Stimulated activated naive CD4-positive, alpha-beta T cell (primary cell): ENCODE measurements around the gene HPS5.

ENCODE experiments used
- DNase-seq, 6 experiments: peaks; one replicate each; lab custom pipeline; 2025; lab: John Stamatoyannopoulos, UW

The HPS5 gene

DNA sequence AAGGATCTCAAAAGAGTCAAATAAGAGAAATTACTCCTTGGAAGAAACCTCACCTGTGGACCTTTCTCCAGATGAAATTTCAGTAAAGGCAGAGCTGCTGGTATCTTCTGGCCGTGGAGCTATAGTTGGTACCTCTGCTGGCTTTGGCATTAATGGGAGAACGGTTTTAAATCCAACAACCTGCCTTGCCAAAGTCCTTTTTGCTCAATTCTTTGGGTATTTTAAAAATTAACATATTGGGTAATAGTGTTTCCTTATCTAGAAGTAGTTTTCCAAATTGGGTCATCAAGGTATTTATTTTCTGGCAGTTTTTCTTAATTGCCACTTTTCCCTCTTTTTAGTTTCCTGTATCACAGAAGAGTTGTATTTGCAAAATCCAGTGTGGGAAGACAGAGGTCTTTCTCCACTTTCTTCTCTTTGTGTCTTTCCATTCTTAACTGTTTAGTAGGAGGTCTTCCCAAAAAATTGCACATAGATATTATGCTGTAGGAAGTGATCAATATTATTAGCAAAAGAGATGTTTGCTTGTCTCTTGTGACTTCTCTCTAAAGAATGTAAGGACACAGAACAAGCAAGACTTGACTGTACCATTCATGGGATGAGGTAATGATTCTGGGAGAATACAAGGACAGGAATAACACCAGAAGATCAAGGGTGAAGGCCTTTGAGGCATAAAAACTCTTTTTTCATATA is 85.1 kb downstream of the HPS5 start, which contains the start of gene SAA4:
Gene SAA4, minus strand, starts transcription at position 139 of the 693 bp plus-strand sequence. CDS start 876 bp downstream, outside the sequence.
- DNase-seq = no peak

DNA sequence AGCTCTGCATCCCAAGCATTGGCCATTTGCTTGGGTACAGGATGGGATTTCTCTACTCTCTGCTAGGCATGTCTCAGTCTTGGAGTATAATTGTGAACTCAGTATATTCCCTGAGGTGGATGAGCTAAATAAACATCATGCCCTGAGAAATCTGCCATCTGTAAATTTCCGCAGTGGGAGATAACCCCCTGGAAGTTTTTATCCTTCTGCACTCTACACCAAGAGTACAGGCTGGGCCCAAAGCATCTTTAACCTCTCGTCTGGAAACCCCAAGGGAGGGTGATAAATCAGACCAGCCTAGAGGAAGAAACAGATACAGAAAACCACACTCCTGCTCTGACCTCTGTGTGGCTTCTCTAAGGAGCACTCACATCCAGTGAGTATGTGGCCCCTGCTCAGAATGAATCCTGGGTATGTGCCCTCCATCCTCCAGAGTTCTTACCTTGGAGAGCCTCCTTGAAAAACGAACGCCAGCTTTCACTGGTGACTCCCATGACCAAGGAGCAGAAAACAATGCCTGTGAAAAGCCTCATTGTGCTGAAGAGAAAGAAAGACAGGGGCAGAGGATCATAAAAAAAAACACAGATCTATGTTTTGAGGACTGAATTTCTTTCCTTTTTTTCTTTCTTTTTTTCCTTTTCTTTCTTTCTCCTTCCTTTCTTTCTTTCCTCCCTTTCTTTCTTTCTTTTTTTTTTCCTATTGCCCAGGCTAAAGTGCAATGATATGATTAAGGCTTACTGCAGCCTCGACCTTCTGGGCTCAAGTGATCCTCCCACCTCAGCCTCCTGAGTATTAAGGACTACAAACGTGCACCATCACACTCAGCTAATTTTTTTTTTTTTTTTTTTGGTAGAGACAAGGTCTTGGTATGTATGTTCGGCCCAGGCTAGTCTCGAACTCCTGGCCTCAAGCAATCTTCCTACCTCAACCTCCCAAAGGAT is 86.3 kb downstream of the HPS5 start:
- no peak for DNase-seq

DNA sequence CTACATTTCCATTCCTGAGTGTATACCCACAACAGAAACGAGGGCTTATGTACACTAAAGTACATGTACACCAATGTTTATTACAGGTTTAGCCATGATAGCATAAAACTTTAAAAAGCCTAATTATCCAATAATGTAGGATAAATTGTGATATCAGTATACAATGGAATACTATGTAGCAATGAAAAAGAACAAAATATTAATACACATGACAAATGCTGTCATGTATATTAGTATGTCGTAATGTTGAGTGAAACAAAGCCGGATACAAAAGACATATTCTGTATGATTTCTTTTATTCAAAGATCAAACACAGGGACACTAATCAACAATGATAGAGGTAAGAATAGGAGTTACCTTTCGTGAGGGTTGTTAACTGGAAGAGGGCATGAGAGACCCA is 88.0 kb downstream of the HPS5 start:
- no peak for DNase-seq

DNA sequence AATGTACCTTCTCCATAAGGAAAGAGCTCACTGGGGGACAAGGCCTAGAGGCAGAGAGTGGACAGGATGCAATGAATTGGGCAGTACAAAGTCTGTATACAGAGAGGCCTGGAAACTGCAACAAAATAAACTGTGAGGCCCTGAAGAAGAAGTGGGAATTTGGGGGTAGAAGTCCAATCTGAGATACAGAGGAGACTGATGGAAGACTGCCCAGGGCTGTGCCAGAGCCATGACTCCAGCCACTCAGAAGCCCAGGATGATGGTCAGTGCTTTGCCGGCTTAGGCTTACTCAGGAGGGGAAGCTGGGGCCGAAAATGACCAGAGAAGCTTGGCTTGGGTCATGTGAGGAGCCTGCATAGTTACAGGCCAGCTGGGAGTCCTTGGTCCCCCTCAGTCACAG is 91.1 kb downstream of the HPS5 start:
- DNase-seq = no peak

DNA sequence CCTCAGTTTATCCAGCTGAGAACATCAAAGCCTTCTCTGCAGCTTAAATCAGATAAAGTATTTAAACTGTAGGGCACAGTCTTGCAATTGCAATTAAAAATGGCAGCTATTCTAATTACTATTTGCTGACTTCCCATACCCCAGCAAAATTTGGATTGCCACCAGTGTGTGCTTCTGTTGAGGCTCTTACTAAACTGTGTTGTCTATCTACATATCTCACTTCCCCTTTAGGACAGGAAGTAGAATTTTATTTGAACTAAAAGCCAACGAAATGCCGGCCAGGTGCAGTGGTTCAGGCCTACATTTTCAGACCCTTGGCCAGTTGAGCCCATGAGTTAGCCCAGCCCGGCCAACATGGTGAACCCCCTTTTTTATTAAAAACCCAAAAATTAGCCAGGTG is 92.4 kb downstream of the HPS5 start:
- no peak for DNase-seq
